Measurements from ENCODE around the gene SEC61G.

DNA sequence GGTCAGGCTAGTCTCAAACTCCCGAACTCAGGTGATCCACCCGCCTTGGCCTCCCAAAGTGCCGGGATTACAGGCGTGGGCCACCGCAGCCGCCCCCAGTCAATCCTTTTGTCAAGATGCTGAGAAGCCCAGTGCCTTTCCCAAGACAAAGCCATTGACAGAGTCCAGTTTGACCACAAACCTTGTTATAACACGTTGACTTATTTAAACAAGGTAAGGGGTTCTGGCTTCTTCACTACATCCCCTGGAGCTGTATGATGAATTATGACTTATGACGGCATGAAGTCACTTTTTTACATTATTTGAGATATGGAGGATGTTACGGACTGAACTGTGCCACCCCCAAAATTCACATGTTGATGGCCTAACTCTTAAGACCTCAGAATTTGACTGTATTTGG, 5.8 kb upstream of the SEC61G start:
- TF ChIP-seq POLR2A (IDR thresholded peaks at IDR 0.05; ENCODE audit: low read length) (no peak), GATA1 (IDR thresholded peaks at IDR 0.05; ENCODE audit: low read depth, low read length) (no peak)
